ENCODE data around the gene MTHFR.

MTHFR gene

DNA sequence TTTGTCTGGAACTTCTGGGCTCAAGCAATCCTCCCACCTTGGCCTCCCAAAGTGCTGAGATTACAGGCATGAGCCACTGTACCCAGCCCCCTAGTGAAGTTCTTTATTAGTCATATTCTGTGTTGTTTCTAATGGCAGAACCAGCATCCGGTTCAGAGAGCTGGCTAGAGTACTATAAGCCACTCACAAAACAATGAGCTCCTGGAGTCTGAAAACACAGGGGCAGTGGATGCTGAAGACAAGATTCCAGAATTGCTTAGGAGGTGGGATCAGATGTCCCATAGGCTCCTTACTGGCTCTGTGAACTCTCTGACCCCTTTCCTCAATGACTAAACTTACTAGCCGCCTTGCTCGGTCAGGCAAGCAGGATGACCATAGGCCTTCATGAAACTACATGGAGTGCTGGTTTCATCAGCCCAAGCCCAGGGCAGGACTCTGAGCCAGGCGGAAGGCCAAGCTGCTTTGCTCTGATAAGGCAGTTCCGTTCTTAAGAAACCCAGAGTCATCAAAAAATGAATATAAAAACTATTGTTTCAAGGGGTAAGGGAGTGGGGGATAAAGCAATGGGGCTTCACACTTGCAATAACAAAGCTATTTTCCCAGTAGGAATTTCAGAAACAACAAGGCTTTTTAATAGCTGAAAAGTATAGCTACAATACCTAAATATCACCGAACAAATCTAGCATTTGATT is 8.1 kb downstream of the MTHFR start:
- DNase-seq (ENCODE audit: low read depth): peak; percentile 22

DNA sequence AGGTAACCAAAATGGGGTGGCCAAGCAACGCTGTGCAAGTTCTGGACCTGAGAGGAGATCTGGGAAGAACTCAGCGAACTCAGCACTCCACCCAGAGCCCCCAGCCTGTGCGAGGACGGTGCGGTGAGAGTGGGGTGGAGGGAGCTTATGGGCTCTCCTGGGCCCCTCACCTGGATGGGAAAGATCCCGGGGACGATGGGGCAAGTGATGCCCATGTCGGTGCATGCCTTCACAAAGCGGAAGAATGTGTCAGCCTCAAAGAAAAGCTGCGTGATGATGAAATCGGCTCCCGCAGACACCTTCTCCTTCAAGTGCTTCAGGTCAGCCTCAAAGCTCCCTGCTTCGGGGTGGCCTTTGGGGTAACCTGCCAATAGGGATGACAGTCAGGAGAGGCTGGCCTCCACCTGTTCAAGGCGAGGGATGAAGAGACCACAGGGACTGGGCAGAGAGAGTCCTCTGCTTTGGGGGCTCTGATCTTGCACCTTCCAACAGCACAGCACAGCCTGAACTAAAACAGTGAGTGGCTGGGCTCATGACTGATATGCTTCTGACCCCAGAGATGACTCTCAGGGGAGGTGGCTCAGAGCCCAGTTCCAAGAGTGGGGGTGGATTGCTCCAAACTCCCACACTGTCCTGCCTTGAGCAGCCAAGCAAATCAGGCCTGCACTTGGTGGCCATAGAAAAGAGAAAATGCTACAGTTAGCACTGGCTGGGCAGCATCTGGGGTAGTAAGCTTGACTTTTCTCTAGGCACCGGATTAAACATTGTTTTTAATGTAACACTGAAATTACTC is 9.5 kb downstream of the MTHFR start:
- no peak for DNase-seq (ENCODE audit: low read depth)

DNA sequence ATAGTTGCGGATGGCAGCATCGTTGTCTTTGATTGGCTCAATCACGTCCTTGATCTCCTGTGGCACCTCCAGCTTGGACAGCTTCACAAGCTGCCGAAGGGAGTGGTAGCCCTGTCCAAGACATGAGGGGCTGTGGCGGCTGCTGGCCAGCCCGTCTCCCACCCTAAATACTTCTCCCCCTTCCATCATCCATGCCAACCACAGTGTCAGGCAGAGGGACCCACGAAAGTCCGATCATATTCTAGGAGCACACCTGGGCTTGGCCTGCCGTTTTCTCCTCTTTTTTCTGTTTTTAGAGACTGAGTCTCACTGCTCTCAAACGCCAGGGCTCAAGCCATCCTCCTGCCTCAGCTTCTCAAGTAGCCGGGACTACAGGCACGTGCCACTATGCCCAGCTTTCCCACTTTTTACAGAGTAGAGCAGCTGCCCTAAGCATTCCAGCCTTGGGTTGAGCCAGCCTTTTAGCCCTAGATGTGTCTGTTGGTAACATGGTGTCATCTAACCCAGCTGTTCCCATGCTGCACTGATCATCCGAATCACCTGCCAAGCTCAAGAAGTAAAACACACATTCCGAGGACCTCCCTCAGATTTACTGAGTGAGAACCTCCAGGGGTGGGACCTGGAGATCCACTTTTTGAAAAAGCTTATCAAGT is 10.4 kb downstream of the MTHFR start:
- no peak for DNase-seq (ENCODE audit: low read depth)

DNA sequence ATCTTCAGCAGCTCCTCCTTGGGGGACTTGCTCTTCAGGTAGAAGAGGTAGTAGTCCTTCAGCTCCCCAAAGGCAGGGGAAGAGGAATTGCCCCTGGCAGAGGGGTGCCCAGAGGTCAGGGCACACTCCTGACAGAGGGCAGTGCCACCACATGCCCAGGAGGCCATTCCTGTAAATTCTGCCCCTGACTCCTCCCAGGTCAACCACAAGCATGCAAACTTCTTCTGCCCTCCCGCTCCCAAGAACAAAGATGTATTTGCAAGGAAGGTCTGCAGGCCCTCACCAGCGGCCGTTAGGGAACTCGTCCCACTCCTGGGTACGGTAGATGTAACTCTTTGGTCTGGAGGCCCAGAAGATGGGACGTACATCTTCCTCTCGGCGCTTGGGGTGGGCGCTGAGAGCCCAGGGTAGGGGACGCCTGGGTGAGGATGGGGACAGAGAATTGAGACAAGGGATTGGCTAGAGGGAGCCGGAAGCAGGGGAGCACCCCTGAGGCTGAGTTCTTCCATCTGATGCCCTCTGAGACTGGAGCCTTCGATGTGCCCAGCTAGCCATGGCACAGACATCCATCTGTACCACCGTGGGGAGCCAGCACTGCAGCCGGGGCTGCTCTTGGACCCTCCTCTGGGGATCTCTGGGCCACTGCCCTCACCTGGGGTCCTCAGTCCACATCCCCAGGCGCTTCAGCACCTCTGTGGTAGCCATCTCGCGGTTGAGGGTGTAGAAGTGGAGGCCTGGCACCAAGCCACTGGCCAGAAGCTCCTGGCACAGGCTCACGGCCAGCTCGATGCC is 11.1 kb downstream of the MTHFR start:
- DNase-seq (ENCODE audit: low read depth): no peak

DNA sequence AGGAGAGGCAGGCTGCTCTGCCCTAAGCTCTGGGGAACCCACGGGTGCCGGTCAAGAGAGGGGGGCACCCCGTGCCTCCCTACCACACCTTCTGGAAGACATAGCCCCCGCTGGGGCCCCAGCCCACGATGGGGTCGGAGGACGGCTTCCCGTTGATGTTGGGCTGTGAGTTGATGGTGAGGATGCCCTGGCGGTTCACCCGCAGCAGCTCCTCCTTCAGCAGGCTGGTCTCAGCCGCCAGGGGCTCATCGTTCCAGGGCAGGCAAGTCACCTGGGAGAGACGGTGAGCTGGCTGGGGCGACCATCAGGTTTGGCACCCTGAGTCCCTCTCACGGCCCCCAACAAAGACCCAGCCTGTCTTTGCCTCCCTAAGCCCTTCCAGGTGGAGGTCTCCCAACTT is 11.9 kb downstream of the MTHFR start:
- no peak for DNase-seq (ENCODE audit: low read depth)

DNA sequence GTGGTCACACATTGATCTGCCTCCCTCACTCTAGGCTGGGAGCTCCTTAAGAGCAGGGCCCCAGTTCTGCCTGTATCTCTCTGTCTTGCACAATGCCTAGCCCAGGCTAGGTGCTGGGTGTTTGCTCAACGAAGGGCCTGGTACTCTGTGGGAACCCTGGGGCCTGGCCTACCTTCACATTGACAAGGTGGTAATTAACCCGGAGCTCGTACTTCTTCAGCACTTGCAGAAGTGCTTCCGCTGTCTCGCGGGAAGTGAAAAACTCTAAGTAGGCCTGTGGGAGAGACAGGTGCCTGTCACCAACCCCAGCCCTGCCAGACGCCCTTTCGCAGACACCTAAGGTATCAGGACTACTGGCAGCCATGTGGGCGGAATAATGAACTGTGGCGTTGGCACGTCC is 13.7 kb downstream of the MTHFR start:
- DNase-seq (ENCODE audit: low read depth): no peak

DNA sequence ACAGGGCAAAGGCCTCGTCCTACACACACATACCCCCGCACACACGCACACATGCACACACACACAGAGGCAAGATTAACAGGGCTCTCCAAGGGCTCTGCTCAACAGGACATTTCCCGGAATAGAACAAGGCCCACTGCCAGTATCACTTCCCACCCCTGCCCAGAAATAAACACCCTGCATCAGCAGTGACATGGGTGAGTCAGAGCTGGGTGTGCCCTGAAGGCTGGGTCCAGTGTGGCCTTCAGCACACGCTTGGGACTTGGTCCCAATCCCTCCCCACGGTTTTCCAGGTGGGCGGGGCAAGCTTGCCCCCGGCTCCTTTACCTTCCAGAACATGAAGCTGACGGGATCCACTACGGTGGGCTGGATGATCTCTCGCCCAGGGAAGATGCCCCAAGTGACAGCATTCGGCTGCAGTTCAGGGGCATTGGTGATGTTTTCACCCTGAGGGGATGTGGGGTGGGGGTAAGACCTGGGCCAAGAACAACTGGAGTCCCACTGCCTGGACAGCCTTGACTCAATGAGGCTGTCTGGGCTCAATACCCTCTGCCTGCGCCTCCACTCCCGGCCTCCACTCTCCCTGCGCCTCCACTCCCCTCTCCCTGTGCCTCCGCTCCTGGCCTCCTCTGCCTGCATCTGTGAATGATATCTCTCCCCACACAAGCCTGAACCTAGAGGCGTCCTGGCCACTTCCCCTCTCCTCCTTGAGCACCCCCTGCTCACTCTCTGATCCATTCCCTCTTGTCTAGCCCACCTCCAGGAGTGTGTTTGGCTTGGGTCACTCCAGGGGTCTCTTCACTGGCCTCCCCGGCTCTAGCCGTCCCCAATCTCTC is 14.7 kb downstream of the MTHFR start:
- DNase-seq (ENCODE audit: low read depth): peak; percentile 74

DNA sequence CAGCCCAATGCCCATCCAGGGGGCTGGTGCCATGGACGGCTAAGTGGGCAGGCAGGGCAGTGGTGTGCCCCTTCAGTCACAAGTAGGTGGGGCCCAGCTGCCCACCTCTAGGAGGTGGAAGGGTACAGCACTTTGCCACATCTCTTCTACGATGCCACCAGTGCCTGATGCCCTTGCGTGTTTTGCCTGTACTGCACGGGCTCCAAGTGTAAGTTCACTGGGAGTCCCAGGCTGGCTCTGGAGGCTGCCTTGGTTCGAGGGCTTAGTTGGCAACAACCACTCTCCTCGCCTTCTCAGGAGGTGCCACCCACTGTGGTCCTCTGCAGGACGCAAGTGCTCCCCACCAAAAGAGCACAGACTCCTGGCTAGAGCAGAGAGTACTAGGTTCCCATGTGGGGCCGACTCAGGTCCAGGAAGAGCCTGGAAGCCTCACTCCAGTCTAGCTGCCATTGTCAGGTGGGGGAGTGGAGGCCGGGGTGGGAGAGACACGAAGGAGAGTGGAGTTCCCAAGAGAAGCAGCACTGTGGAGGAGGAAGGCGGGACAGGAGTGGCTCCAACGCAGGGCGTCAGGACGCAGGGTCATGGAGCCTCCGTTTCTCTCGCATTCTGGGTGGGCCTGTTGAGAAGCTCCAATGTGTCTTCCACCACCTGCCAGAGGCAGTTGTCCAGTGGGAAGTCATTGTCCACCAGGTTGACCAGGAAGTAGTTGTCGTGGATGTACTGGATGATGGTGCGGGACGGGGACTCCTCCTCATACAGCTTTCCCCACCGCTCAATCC is 15.5 kb downstream of the MTHFR start:
- DNase-seq (ENCODE audit: low read depth): no peak

DNA sequence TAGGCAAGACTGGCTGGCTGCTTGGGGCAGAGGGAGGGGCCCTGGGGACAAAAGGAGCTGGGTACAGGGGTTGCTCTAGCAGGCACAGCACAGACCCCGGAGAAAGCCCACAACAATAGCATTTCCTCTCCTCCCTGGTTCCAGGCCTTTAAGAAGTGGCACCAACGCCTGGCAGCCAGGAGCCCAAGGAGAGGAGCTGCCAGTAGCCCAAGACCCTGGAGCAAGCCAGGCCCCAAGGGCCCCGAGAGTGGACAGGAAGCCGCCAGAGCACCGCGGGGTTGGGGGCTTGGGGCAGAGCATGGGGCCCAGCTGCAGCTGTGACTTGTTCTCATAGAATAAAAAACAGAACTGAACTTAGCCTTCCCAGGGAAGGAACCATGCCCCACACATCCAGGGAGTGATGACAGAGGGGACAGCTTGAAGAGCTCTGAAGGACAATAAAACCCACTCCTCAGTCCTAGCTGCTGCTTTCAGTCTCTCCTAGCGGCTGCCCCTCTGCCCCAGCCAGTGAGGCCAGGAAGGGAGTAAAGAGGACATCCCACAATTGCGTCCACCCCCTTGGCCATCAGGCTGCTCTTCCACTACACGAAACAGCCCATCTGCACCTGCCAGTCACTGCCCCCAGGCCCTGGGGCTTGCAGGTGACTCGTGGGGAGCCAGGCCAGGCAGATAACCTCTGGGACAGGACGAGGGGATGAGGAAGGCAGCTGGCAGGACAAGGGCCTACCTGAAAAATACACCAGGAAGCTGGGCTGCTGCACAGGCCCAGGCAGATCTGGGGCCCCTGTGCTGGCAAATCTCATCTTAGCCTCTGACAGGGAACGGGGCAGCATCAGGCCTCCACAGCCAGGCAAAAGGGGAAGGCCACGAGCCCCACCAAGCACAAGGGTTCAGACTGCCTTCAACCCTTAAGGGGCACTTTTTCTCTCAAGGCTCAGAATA is 16.4 kb downstream of the MTHFR start:
- no peak for DNase-seq (ENCODE audit: low read depth)

DNA sequence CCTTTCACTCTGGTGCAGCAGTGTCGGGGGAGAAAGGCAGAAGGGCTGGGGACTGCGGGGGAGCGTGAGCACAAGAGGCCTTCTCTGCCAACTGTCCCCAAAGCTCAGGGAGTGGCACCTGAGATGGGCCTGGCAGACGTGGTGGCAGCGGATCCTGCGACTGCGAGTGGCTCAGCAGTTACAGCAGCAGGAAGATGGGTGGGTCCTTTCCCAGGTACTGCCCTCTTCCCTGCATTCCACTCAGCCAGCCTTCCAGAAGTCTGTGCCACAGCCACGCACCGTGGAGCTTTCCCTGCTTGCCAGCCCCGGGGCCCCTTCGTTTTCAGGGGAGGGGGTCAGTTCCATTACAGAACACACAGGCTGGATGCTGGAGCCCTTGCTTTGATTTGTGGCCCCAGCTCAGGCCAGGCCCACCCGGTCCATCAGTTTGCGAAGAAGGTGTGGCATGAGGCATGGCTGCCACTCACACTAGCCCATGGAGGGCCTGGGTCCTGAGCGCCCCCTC is 17.2 kb downstream of the MTHFR start:
- DNase-seq (ENCODE audit: low read depth): no peak

DNA sequence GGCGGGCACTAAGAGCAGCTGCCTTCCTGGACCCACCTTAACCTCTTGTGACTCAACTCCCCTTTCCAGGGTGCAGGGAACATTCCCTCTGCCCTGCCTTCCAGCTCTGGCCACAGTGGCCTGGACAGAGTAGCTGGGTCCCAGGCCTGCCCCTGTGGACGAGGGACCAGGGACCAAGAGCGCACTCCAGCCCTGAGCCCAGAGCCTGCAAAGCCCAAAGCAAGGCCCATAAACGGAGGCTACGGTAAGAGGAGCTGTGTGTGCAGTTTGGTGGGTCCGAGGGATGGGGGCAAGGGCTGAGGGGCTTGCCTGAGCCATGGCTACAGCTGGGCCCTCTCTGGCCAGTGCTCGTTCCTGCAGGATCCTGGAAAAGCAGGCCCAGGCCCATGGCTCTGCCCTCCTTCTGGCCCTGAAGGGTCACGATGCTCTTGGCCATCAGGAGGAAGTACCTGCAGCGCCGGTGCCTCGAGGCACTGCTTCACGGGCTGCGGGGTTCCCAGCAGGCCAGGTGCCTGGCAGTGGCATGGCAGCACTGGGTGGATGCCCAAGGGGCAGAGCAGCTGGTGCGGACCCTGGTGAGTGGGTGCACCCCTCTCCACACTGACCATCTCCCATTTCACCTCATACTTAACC is 17.8 kb downstream of the MTHFR start:
- no peak for DNase-seq (ENCODE audit: low read depth)

DNA sequence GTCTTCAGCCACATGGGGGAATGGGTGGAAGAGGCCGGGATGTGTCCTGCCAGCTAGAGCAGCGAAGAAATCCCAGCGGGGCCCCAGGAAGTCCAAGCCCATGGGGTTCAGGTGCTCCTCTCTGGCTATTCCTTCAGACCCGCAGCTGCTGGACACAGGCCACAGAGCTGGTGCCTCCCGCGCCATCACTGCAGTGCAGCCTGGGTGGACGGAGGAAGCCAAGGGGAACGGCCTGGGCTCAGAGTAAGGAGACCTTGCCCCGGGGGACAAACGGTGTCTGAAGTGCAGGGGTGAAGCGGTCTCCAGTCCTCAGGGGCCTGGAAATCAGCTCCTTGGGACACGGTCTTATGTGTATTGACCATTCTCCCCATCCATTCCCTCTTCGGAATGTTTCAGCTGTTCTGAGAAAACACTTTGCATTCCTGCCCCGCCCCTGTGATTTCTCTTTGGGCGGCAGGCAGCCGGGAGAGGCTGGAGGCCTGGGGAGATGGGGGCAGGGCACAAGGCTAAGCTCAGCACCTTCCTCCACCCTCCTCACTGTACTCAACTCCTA is 18.4 kb downstream of the MTHFR start:
- DNase-seq (ENCODE audit: low read depth): peak; percentile 19

DNA sequence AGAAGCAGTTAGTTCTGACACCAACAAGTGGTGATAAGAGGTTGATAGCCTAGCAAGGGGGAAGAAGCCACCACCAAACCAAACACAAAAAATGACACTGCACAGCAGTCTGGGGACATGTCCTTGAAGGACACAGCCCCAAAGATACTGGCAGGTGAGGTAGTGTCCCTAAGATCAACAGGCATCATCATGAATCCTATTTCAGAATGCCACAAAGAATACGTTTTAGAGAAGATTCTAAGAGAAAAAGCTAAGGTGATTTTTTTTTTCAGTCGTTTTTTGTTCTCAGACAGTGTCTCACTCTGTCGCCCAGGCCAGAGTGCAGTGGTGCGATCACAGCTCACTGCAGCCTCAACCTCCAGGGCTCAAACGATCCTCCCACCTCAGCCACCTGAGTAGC is 19.6 kb downstream of the MTHFR start:
- DNase-seq (ENCODE audit: low read depth): no peak

DNA sequence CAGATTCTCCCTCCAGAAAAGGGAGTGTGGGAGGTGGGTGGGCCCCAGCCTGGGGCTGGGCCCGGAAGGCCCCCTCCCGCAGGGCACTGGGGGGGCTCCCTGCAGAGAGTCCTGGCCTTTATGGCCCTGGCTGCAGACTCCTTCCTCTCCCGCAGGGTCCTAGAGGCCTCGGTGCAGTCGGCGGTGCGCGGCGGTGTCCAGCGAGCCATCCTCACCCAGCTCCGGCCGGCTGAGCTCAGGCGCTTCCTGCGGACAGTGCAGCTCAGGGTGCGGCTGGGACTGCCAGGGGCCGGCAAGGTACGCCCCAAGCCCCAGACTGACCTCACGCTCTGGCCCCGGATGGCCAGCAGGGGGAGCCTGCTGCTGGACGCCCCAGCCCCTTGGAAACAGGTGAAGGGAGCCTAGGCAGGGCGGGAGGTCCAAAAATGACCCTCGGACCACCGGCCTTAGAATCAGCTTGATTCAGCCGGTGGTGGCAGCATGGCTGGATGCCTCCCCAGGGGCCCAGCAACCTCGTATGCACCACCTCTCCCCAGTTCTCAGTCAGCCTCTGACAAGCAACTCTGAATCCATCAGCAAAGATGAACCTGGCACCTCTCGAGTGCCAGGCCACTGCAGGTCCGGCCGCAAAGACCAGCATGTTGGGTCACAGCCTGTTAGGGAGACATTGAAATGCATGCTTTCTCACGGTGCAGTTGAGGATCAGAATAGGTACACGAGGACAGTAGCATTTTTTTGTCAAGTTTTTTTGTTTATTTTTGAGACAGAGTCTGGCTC is 20.6 kb downstream of the MTHFR start:
- DNase-seq (ENCODE audit: low read depth): peak; percentile 72

DNA sequence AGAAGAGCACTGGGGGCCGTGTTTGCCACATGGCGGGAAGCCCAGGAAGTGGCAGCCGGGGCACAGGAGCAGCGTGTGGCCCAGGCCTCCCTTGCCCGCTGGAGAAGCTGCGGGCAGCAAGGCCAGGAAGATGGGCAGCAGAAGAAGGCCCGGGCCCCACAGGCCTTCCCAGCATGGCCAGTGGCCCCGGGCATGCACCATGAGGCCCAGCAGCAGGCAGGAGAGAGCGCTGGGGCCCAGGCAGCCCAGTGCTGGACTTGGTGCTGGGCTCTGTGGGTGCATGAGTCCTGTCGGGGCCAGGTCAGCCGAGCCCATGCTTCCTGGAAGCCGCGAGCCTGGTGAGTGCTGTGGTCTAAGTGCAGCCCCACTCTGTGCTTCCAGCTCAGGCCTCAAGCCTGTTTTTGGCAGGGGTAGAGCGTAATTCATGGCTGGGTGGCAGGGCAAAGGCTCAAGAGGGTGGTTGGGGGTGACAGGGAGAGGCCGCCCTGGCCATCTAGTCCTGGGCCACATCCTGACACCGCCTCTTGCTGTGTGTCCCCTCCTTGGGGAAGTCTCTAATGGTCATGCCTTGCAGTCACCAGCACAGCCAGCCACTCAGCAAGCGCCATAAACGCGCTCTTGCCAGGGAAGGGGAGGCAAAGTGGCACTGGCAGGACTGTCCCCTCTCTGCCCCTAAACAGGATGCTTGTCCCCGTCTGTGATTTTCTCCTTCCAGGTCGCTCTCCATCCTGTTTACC is 21.3 kb downstream of the MTHFR start:
- DNase-seq (ENCODE audit: low read depth): no peak

DNA sequence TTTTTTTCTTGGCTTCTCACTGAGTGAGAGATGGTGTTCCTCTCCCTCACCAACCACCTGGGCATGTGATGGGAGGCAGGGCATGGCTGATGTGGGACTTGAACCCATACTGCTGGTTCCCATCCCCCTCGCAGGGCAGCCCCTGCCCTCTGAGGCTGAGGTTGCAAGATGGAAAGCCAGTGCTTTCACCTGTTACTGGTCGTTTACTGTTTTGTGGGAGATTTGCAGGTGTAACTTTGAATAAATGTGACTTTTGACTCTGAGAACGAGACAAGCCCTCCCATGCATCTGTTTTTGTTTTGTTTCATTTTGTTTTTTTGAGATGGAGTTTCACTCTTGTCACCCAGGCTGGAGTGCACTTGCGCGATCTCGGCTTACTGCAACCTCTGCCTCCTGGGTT is 22.2 kb downstream of the MTHFR start:
- DNase-seq (ENCODE audit: low read depth): no peak

DNA sequence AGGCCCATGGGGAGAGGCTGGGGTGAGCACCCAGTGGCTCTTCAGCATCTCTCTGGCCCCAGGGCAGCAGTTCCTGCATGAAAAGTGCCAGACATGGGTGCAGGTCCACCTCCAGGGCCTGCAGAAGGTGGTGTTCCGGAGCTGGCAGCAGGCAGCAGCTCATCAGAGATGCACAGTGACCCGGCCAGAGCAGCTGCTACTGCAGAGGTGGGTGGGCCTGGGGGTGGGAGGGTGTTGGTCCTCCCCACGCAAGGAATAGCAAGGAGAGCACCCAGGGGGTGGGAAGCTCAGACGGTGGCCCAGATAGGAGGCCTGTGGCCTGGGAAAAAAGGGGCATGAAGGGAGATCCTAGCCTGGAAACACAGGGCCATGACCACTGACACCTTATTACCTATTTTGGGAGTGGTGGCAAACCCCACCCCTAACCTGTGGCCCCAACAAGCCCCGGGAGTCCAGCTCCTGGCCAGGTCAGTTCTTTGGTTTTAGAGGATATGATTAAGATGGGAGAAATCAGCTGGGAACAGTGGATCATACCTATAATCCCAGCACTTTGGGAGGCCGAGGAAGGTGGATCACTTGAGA is 23.5 kb downstream of the MTHFR start:
- DNase-seq (ENCODE audit: low read depth): no peak

Measured in ELR (cell line).